ENCODE measurements around the gene UTP4.

UTP4 gene

GRCh38 chr16:69110406-69110805 lies 22.0 kb upstream of the UTP4 start:
- Histone ChIP-seq H3K27ac (ENCODE audit: low read depth, low read length) (no peak overlapping the region), H3K9me3 (ENCODE audit: control insufficient read depth in 1 of 2, low read length in 2 of 2) (no peaks in the 10 kb centered on the region), H3K36me3 (ENCODE audit: control insufficient read depth in 1 of 2, insufficient read depth in 2 of 2, low read length in 2 of 2) (peaks cover 30 to 53% of the 10 kb centered on the region in 2 donors), H3K9ac (ENCODE audit: low read depth in 1 of 2, low read length in 2 of 2) (no peak overlapping the region), H3K4me1 (ENCODE audit: control insufficient read depth in 1 of 2, insufficient read depth in 2 of 2, low read length in 2 of 2) (peaks cover 12 to 17% of the 10 kb centered on the region in 2 donors), H3K27me3 (ENCODE audit: control insufficient read depth in 1 of 2, insufficient read depth in 2 of 2, low read length in 2 of 2) (peaks cover 5 to 15% of the 10 kb centered on the region in 2 donors), H3K4me3 (ENCODE audit: low read depth in 1 of 2, low read length in 2 of 2) (no peak overlapping the region)

- no peaks in the 10 kb centered on the region for H3K9me3 ChIP-seq (ENCODE audit: control insufficient read depth in 1 of 2, low read length in 2 of 2)
- H3K9ac ChIP-seq (ENCODE audit: low read depth in 1 of 2, low read length in 2 of 2) = no peak overlapping the region
- peaks cover 30 to 62% of the 10 kb centered on the region in 2 donors for H3K36me3 ChIP-seq (ENCODE audit: control insufficient read depth in 1 of 2, insufficient read depth in 2 of 2, low read length in 2 of 2)
- peaks cover 5 to 12% of the 10 kb centered on the region in 2 donors for H3K27me3 ChIP-seq (ENCODE audit: control insufficient read depth in 1 of 2, insufficient read depth in 2 of 2, low read length in 2 of 2)
- H3K4me3 ChIP-seq (ENCODE audit: low read depth in 1 of 2, low read length in 2 of 2) = no peak overlapping the region
- peaks cover 7 to 17% of the 10 kb centered on the region in 2 donors for H3K4me1 ChIP-seq (ENCODE audit: control insufficient read depth in 1 of 2, insufficient read depth in 2 of 2, low read length in 2 of 2)
- no peak overlapping the region for H3K27ac ChIP-seq (ENCODE audit: low read depth, low read length)
These were observed 21.1 kb upstream of the UTP4 start for GRCh38 chr16:69111216-69111875.

- peaks cover 5 to 9% of the 10 kb centered on the region in 2 donors for H3K27me3 ChIP-seq (ENCODE audit: control insufficient read depth in 1 of 2, insufficient read depth in 2 of 2, low read length in 2 of 2)
- H3K4me1 ChIP-seq (ENCODE audit: control insufficient read depth in 1 of 2, insufficient read depth in 2 of 2, low read length in 2 of 2) = peaks cover 7 to 13% of the 10 kb centered on the region in 2 donors
- H3K4me3 ChIP-seq (ENCODE audit: low read depth in 1 of 2, low read length in 2 of 2) = no peak overlapping the region
- no peak overlapping the region for H3K9ac ChIP-seq (ENCODE audit: low read depth in 1 of 2, low read length in 2 of 2)
- H3K27ac ChIP-seq (ENCODE audit: low read depth, low read length) = no peak overlapping the region
- peaks cover 35 to 67% of the 10 kb centered on the region in 2 donors for H3K36me3 ChIP-seq (ENCODE audit: control insufficient read depth in 1 of 2, insufficient read depth in 2 of 2, low read length in 2 of 2)
- no peaks in the 10 kb centered on the region for H3K9me3 ChIP-seq (ENCODE audit: control insufficient read depth in 1 of 2, low read length in 2 of 2)
These were observed 20.6 kb upstream of the UTP4 start for GRCh38 chr16:69111876-69112230.

GRCh38 chr16:69112285-69113129 lies 19.9 kb upstream of the UTP4 start:
- H3K4me1 ChIP-seq (ENCODE audit: control insufficient read depth in 1 of 2, insufficient read depth in 2 of 2, low read length in 2 of 2) = peaks cover 6 to 7% of the 10 kb centered on the region in 2 donors
- peaks cover 40 to 70% of the 10 kb centered on the region in 2 donors for H3K36me3 ChIP-seq (ENCODE audit: control insufficient read depth in 1 of 2, insufficient read depth in 2 of 2, low read length in 2 of 2)
- H3K27ac ChIP-seq (ENCODE audit: low read depth, low read length) = no peak overlapping the region
- H3K9ac ChIP-seq (ENCODE audit: low read depth in 1 of 2, low read length in 2 of 2) = no peak overlapping the region
- no peaks in the 10 kb centered on the region for H3K9me3 ChIP-seq (ENCODE audit: control insufficient read depth in 1 of 2, low read length in 2 of 2)
- no peak overlapping the region for H3K4me3 ChIP-seq (ENCODE audit: low read depth in 1 of 2, low read length in 2 of 2)
- peaks cover 0 to 6% of the 10 kb centered on the region in 2 donors for H3K27me3 ChIP-seq (ENCODE audit: control insufficient read depth in 1 of 2, insufficient read depth in 2 of 2, low read length in 2 of 2)

- Histone ChIP-seq H3K4me1 (ENCODE audit: control insufficient read depth in 1 of 2, insufficient read depth in 2 of 2, low read length in 2 of 2) (peaks cover 0 to under 1% of the 10 kb centered on the region in 2 donors), H3K9me3 (ENCODE audit: control insufficient read depth in 1 of 2, low read length in 2 of 2) (no peaks in the 10 kb centered on the region), H3K4me3 (ENCODE audit: low read depth in 1 of 2, low read length in 2 of 2) (no peak overlapping the region), H3K27me3 (ENCODE audit: control insufficient read depth in 1 of 2, insufficient read depth in 2 of 2, low read length in 2 of 2) (no peaks in the 10 kb centered on the region), H3K9ac (ENCODE audit: low read depth in 1 of 2, low read length in 2 of 2) (no peak overlapping the region), H3K36me3 (ENCODE audit: control insufficient read depth in 1 of 2, insufficient read depth in 2 of 2, low read length in 2 of 2) (peaks cover 41 to 77% of the 10 kb centered on the region in 2 donors), H3K27ac (ENCODE audit: low read depth, low read length) (no peak overlapping the region)
These were observed 19.2 kb upstream of the UTP4 start for GRCh38 chr16:69113216-69113615.

- Histone ChIP-seq H3K27ac (ENCODE audit: low read depth, low read length) (no peak overlapping the region), H3K9me3 (ENCODE audit: control insufficient read depth in 1 of 2, low read length in 2 of 2) (no peaks in the 10 kb centered on the region), H3K36me3 (ENCODE audit: control insufficient read depth in 1 of 2, insufficient read depth in 2 of 2, low read length in 2 of 2) (peaks cover 35 to 83% of the 10 kb centered on the region in 2 donors), H3K27me3 (ENCODE audit: control insufficient read depth in 1 of 2, insufficient read depth in 2 of 2, low read length in 2 of 2) (no peaks in the 10 kb centered on the region), H3K4me1 (ENCODE audit: control insufficient read depth in 1 of 2, insufficient read depth in 2 of 2, low read length in 2 of 2) (no peaks in the 10 kb centered on the region), H3K9ac (ENCODE audit: low read depth in 1 of 2, low read length in 2 of 2) (no peak overlapping the region), H3K4me3 (ENCODE audit: low read depth in 1 of 2, low read length in 2 of 2) (no peak overlapping the region)
These were observed 18.0 kb upstream of the UTP4 start for GRCh38 chr16:69114346-69114975.

GRCh38 chr16:69114976-69115355 lies 17.5 kb upstream of the UTP4 start:
- H3K36me3 ChIP-seq (ENCODE audit: control insufficient read depth in 1 of 2, insufficient read depth in 2 of 2, low read length in 2 of 2) = peaks cover 31 to 83% of the 10 kb centered on the region in 2 donors
- no peaks in the 10 kb centered on the region for H3K9me3 ChIP-seq (ENCODE audit: control insufficient read depth in 1 of 2, low read length in 2 of 2)
- H3K4me3 ChIP-seq (ENCODE audit: low read depth in 1 of 2, low read length in 2 of 2) = no peak overlapping the region
- H3K4me1 ChIP-seq (ENCODE audit: control insufficient read depth in 1 of 2, insufficient read depth in 2 of 2, low read length in 2 of 2) = no peaks in the 10 kb centered on the region
- H3K27ac ChIP-seq (ENCODE audit: low read depth, low read length) = no peak overlapping the region
- no peaks in the 10 kb centered on the region for H3K27me3 ChIP-seq (ENCODE audit: control insufficient read depth in 1 of 2, insufficient read depth in 2 of 2, low read length in 2 of 2)
- H3K9ac ChIP-seq (ENCODE audit: low read depth in 1 of 2, low read length in 2 of 2) = no peak overlapping the region

GRCh38 chr16:69115361-69115760 lies 17.1 kb upstream of the UTP4 start:
- Histone ChIP-seq H3K4me3 (ENCODE audit: low read depth in 1 of 2, low read length in 2 of 2) (no peak overlapping the region), H3K27me3 (ENCODE audit: control insufficient read depth in 1 of 2, insufficient read depth in 2 of 2, low read length in 2 of 2) (no peaks in the 10 kb centered on the region), H3K36me3 (ENCODE audit: control insufficient read depth in 1 of 2, insufficient read depth in 2 of 2, low read length in 2 of 2) (peaks cover 34 to 86% of the 10 kb centered on the region in 2 donors), H3K27ac (ENCODE audit: low read depth, low read length) (no peak overlapping the region), H3K9ac (ENCODE audit: low read depth in 1 of 2, low read length in 2 of 2) (no peak overlapping the region), H3K4me1 (ENCODE audit: control insufficient read depth in 1 of 2, insufficient read depth in 2 of 2, low read length in 2 of 2) (no peaks in the 10 kb centered on the region), H3K9me3 (ENCODE audit: control insufficient read depth in 1 of 2, low read length in 2 of 2) (no peaks in the 10 kb centered on the region)

GRCh38 chr16:69115837-69116236 lies 16.6 kb upstream of the UTP4 start:
- H3K27ac ChIP-seq (ENCODE audit: low read depth, low read length) = no peak overlapping the region
- H3K9ac ChIP-seq (ENCODE audit: low read depth in 1 of 2, low read length in 2 of 2) = no peak overlapping the region
- H3K9me3 ChIP-seq (ENCODE audit: control insufficient read depth in 1 of 2, low read length in 2 of 2) = no peaks in the 10 kb centered on the region
- peaks cover 34 to 86% of the 10 kb centered on the region in 2 donors for H3K36me3 ChIP-seq (ENCODE audit: control insufficient read depth in 1 of 2, insufficient read depth in 2 of 2, low read length in 2 of 2)
- no peak overlapping the region for H3K4me3 ChIP-seq (ENCODE audit: low read depth in 1 of 2, low read length in 2 of 2)
- H3K27me3 ChIP-seq (ENCODE audit: control insufficient read depth in 1 of 2, insufficient read depth in 2 of 2, low read length in 2 of 2) = no peaks in the 10 kb centered on the region
- H3K4me1 ChIP-seq (ENCODE audit: control insufficient read depth in 1 of 2, insufficient read depth in 2 of 2, low read length in 2 of 2) = no peaks in the 10 kb centered on the region

All from duodenal mucosa (tissue), 2 donors.